HepG2 (cell line): Measurements from ENCODE around the gene PPP2R2C. TPM values are rescaled to one million over a fixed set of nuclear protein-coding genes. Genes with fewer than 3 reads are reported as not detected.
A peak's percentile ranks its signal among the peaks of the same experiment; 100 is the strongest.

Source experiments
- CEBPB ChIP-seq: IDR thresholded peaks from 2 replicates; pipeline ENCODE4 v1.6.1; 2011; ENCODE audit warnings: low read depth, low read length, improper control_type of control experiment, borderline replicate concordance
- EEA1 ChIP-seq: sonication (generic); formaldehyde crosslinking; IDR thresholded peaks from 2 replicates; pipeline ENCODE4 v1.5.1; 2020; ENCODE audit warnings: mild to moderate bottlenecking, missing genetic modification reagents, borderline replicate concordance
- ESRRA ChIP-seq: sonication (generic); formaldehyde crosslinking; IDR thresholded peaks from 2 replicates; pipeline ENCODE4 v1.5.1; 2020; ENCODE audit warnings: mild to moderate bottlenecking, low read depth, missing genetic modification reagents
- GFI1 ChIP-seq: sonication (generic); formaldehyde crosslinking; IDR thresholded peaks from 2 replicates; pipeline ENCODE4 v1.5.0; 2020; ENCODE audit warnings: missing genetic modification reagents, mild to moderate bottlenecking, borderline replicate concordance
- JARID2 ChIP-seq: sonication (generic); formaldehyde crosslinking; IDR thresholded peaks from 2 replicates; pipeline ENCODE4 v1.8.1; 2023; ENCODE audit warnings: missing genetic modification reagents, inconsistent platforms; ENCODE audit not compliant: insufficient replicate concordance
- MAFK ChIP-seq, 2 experiments: IDR thresholded peaks in 1 of 2; conservative IDR thresholded peaks in 1 of 2; 2 replicates each; pipeline ENCODE4 v1.6.1; 2011; ENCODE audit warnings: improper control_type of control experiment in 2 of 2, low read length in 2 of 2
- MLLT10 ChIP-seq: sonication (generic); formaldehyde crosslinking; IDR thresholded peaks from 2 replicates; pipeline ENCODE4 v1.4.0; 2020; ENCODE audit warnings: missing genetic modification reagents
- PCBP2 ChIP-seq: fragments of 200-400 bp; formaldehyde crosslinking; optimal IDR thresholded peaks from 2 replicates; pipeline ENCODE3; 2018; ENCODE audit warnings: low read length, low read depth; ENCODE audit not compliant: poor library complexity, severe bottlenecking
- REST ChIP-seq, 2 experiments: IDR thresholded peaks; 2 replicates each; pipeline ENCODE4 v1.6.1; 2011 to 2012; ENCODE audit warnings: low read length in 2 of 2, borderline replicate concordance in 1 of 2, low read depth in 1 of 2, mild to moderate bottlenecking in 1 of 2, moderate library complexity in 1 of 2
- SNAPC2 ChIP-seq: sonication (generic); formaldehyde crosslinking; IDR thresholded peaks from 2 replicates; pipeline ENCODE4 v1.8.1; 2022; ENCODE audit warnings: mild to moderate bottlenecking, missing genetic modification reagents
- TARDBP ChIP-seq: sonication (generic); formaldehyde crosslinking; IDR thresholded peaks from 2 replicates; pipeline ENCODE4 v1.8.0; 2022; ENCODE audit warnings: mild to moderate bottlenecking, missing genetic modification reagents
- TBX3 ChIP-seq: fragments of 450-650 bp; IDR thresholded peaks from 2 replicates; pipeline ENCODE4 v1.6.1; 2017; ENCODE audit warnings: antibody characterized with exemption, mild to moderate bottlenecking, inconsistent platforms, borderline replicate concordance
- TFE3 ChIP-seq: IDR thresholded peaks from 2 replicates; pipeline ENCODE4 v1.6.1; 2016
- TP53 ChIP-seq: sonication (generic); formaldehyde crosslinking; conservative IDR thresholded peaks from 2 replicates; pipeline ENCODE4 v1.4.0; 2020; ENCODE audit warnings: missing genetic modification reagents
- YY1 ChIP-seq: IDR thresholded peaks from 2 replicates; pipeline ENCODE4 v1.6.1; 2011; ENCODE audit warnings: low read length, low read depth, moderate library complexity, mild to moderate bottlenecking; ENCODE audit not compliant: insufficient read depth, insufficient replicate concordance
- ZFP36L2 ChIP-seq: sonication (generic); formaldehyde crosslinking; IDR thresholded peaks from 2 replicates; pipeline ENCODE4 v1.4.0; 2020; ENCODE audit warnings: missing genetic modification reagents
- ZNF234 ChIP-seq: sonication (generic); formaldehyde crosslinking; conservative IDR thresholded peaks from 2 replicates; pipeline ENCODE4 v1.5.1; 2020; ENCODE audit warnings: mild to moderate bottlenecking, missing genetic modification reagents
- ZNF33B ChIP-seq: sonication (generic); formaldehyde crosslinking; IDR thresholded peaks from 2 replicates; pipeline ENCODE4 v1.5.1; 2020; ENCODE audit warnings: mild to moderate bottlenecking, missing genetic modification reagents
- ZNF343 ChIP-seq: sonication (generic); formaldehyde crosslinking; IDR thresholded peaks from 2 replicates; pipeline ENCODE4 v1.4.0; 2020; ENCODE audit warnings: mild to moderate bottlenecking, missing genetic modification reagents
- ZNF619 ChIP-seq: sonication (generic); formaldehyde crosslinking; IDR thresholded peaks from 2 replicates; pipeline ENCODE4 v1.4.0; 2020; ENCODE audit warnings: mild to moderate bottlenecking, missing genetic modification reagents
- ZNF652 ChIP-seq: IDR thresholded peaks from 2 replicates; pipeline ENCODE4 v1.6.1; 2016; ENCODE audit warnings: low read depth, borderline replicate concordance
- ZNF709 ChIP-seq: sonication (generic); formaldehyde crosslinking; IDR thresholded peaks from 2 replicates; pipeline ENCODE4 v1.5.0; 2020; ENCODE audit warnings: mild to moderate bottlenecking, missing genetic modification reagents
- polyA plus RNA-seq, 8 experiments: library from polyadenylated mRNA; depleted of rRNA in 3 of 8; stranded (reverse) in 7 of 8; unstranded in 1 of 8; fragments of >200 nt; fragmentation: Illumina TruSeq in 4 of 8; extraction: Trizol in 4 of 8; gene quantifications; 2 replicates each; pipeline versions ENCODE4 v1.2.1 to v1.2.3, GENCODE V29; 2011 to 2016; ENCODE audit warnings: low read depth in 4 of 8, missing spikeins in 1 of 8, mixed read lengths in 1 of 8; ENCODE audit not compliant: insufficient read depth in 1 of 8
- total RNA-seq, 5 experiments: library from RNA; depleted of rRNA; stranded (reverse); fragments of >200 nt; fragmentation: Illumina TruSeq; extraction: Trizol; gene quantifications; 2 replicates each; pipeline ENCODE4 v1.2.3, GENCODE V29; 2016; ENCODE audit warnings: low read depth in 1 of 5
- TF ChIP-seq, protein P1 (sequence below): sonication (generic); formaldehyde crosslinking; IDR thresholded peaks from 2 replicates; pipeline ENCODE4 v1.8.1; 2023; ENCODE audit warnings: mild to moderate bottlenecking, moderate library complexity, missing genetic modification reagents
- TF ChIP-seq, protein P2 (sequence below): sonication (generic); formaldehyde crosslinking; IDR thresholded peaks from 2 replicates; pipeline ENCODE4 v1.8.1; 2023; ENCODE audit warnings: mild to moderate bottlenecking, missing genetic modification reagents

The PPP2R2C gene
- total and polyA plus RNA-seq, 2 of the 13 experiments (the other 11 are each of a cell fraction or from before 2014, with no cell fraction given) = 0.60 to 8.6 TPM

DNA sequence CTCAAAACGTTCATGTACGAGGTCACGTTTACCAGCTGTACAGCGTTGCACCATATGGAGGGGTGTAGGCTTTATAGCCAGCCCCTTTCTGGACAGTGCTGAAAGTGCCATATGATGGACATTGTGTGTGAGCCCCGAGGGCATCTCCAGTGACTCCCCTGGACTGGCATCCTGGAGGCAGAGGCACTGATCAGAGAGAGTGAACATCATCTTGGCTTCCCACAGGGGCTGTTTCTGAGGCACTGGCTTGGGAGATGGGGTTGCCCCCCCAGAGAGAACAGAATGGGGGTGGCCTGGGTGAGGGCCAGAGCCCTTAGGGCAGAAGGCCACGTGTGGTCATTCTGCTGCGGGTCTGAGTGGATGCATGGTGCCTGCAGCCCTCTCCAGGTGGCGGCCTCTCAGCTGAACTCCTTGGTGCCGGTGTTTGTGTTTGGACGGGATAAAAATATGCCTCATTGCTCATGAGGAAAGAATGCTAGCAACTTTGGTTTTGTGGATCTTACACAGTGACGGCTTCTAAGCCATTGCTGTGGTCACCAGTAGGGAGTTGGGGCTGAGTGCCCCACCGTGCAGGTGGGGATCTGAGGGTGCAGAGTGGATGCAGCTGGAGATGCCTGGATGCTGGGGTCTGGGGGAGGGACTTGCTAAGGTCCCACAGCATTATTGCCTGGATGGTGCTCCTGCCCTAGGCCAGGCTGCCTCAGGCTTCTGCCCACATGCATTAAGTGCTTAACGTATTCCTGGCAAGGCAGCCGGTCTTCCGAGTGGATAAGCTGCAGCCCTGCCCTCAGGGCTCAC is 199.4 kb downstream of the PPP2R2C start (continued):
- TF ChIP-seq GFI1 (CRISPR knock-in tag) (no peak), ZNF234 (no peak), ZNF33B (no peak), TBX3 (no peak), JARID2 (no peak), EEA1 (no peak), TARDBP (CRISPR knock-in tag) (peak; percentile 58), MLLT10 (no peak), YY1 (no peak), ZNF709 (CRISPR knock-in tag) (no peak), TFE3 (CRISPR knock-in tag) (no peak), ZNF343 (CRISPR knock-in tag) (no peak), TP53 (CRISPR knock-in tag) (no peak), ZNF619 (CRISPR knock-in tag) (0 out of 2 replicates have a peak, but pooled peaks have one; percentile 43), ZNF652 (CRISPR knock-in tag) (no peak), MAFK (conservative IDR thresholded peaks at IDR 0.05 in 1 of 2, IDR thresholded peaks at IDR 0.05 in 1 of 2; ENCODE audit: low read length in 2 of 2) (no peak), REST (IDR thresholded peaks at IDR 0.05; ENCODE audit: borderline replicate concordance in 1 of 2, low read depth in 1 of 2, low read length in 2 of 2) (no peak), PCBP2 (no peak), ESRRA (CRISPR knock-in tag) (no peak), SNAPC2 (CRISPR knock-in tag) (no peak), ZFP36L2 (CRISPR knock-in tag) (no peak), CEBPB (no peak)
- TF ChIP-seq, protein P1, sequence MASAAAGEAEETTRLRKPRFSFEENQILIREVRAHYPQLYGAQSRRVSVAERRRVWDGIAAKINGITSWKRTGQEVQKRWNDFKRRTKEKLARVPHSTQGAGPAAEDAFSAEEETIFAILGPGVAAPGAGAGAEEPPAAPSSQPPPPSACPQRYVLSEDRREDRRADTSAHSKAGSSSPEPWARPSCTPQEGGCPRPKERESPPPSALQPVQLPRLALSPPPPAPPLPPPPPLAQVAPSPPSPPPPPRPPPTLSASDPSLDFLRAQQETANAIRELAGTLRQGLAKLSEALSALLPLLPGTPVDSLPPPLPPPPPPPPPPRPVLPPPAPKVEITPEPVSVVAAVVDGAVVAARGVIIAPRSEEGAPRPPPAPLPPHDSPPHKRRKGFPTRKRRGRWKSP = no peak
- TF ChIP-seq, protein P2, sequence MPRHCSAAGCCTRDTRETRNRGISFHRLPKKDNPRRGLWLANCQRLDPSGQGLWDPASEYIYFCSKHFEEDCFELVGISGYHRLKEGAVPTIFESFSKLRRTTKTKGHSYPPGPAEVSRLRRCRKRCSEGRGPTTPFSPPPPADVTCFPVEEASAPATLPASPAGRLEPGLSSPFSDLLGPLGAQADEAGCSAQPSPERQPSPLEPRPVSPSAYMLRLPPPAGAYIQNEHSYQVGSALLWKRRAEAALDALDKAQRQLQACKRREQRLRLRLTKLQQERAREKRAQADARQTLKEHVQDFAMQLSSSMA (CRISPR knock-in tag) = no peak
